ENCODE results near the gene CFAP141. TPM values are rescaled to one million over a fixed set of nuclear protein-coding genes. Genes with fewer than 3 reads are reported as not detected.

Gene CFAP141
- total RNA-seq, 1 experiment from 2014 or later, result not detected

DNA sequence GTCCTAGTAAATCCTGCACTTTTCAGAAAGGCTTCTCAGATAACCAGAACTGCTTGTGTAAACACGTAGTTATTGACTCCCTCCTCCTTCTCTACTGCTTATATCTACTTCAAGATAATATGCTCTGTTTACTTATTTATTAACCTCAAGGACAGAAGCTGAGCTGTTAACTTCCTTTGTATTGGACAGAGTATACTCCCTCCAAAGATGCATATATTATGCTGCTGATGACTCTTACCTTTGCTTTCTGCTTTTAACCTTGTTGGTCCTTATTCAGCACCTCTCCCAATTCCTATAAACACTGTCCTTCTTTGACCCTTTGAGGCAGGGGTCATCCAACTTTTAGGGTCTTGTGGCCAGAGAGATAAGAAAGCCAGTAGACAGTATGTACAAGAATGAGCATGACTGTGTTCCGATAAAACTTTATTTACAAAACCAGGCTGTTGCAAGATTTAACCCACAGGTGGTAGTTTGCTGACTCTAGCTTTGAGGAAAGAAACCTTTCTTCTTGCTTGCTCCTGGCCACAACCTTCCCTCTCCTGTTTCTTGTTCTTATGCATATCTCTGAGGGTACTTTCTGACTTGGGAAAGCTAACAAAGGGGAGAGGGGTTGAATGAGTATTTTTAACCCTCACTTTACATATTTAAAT, 19.2 kb downstream of the CFAP141 start:
- no peak overlapping the region for H3K4me3 Mint-ChIP-seq (ENCODE audit: low read depth, unreplicated experiment)
- intact Hi-C loops (cut with micrococcal nuclease; ENCODE audit: unreplicated experiment), result loop anchor here (2.0 kb wide), 1 partner anchor 86 kb away; the partner anchor contains the start of gene HAX1
- H3K9me3 Mint-ChIP-seq (ENCODE audit: low read depth, unreplicated experiment), result no peaks in the 10 kb centered on the region
- H3K27ac Mint-ChIP-seq (ENCODE audit: unreplicated experiment), result no peak overlapping the region
- TF ChIP-seq, protein P1, sequence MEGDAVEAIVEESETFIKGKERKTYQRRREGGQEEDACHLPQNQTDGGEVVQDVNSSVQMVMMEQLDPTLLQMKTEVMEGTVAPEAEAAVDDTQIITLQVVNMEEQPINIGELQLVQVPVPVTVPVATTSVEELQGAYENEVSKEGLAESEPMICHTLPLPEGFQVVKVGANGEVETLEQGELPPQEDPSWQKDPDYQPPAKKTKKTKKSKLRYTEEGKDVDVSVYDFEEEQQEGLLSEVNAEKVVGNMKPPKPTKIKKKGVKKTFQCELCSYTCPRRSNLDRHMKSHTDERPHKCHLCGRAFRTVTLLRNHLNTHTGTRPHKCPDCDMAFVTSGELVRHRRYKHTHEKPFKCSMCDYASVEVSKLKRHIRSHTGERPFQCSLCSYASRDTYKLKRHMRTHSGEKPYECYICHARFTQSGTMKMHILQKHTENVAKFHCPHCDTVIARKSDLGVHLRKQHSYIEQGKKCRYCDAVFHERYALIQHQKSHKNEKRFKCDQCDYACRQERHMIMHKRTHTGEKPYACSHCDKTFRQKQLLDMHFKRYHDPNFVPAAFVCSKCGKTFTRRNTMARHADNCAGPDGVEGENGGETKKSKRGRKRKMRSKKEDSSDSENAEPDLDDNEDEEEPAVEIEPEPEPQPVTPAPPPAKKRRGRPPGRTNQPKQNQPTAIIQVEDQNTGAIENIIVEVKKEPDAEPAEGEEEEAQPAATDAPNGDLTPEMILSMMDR (IDR thresholded peaks at IDR 0.05; ENCODE audit: unreplicated experiment), result no peak
- DNase-seq, result no peak
- CTCF ChIA-PET, result no interaction called here
- peaks cover 17% of the 10 kb centered on the region for H3K36me3 Mint-ChIP-seq (ENCODE audit: insufficient read depth, unreplicated experiment)
- BruUV-seq (replicated peaks), result no TSS peak
- peaks cover 26% of the 10 kb centered on the region for H3K4me1 Mint-ChIP-seq (ENCODE audit: low read depth, unreplicated experiment)
- H3K27me3 Mint-ChIP-seq (ENCODE audit: unreplicated experiment), result peaks cover 14% of the 10 kb centered on the region

DNA sequence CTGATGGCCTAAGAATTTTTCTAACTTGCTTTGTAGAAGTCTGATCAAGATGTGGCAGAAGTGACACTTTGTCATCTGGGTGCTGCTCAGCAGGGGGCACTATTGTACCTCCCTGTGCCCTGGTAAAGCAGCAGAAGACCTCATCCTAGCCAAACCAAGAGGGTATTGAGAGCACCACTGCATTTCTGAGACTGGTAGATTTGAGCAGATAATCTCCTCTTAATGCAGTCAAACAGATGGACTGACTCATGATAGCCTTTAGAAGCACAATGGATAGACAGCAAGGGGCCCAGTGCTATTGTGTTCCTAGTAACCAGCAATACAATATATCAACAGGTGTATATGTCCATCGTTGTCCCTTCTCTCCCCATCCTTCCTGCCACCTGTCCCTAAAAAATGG, 20.0 kb downstream of the CFAP141 start:
- intact Hi-C loops (cut with micrococcal nuclease; ENCODE audit: unreplicated experiment), result loop anchor here (2.0 kb wide), 1 partner anchor 87 kb away; the partner anchor contains the start of gene HAX1
- BruUV-seq (replicated peaks), result no TSS peak
- Mint-ChIP-seq H3K9me3 (ENCODE audit: low read depth, unreplicated experiment) (no peaks in the 10 kb centered on the region), H3K27ac (ENCODE audit: unreplicated experiment) (no peak overlapping the region), H3K27me3 (ENCODE audit: unreplicated experiment) (peaks cover 6% of the 10 kb centered on the region), H3K36me3 (ENCODE audit: insufficient read depth, unreplicated experiment) (peaks cover 25% of the 10 kb centered on the region), H3K4me1 (ENCODE audit: low read depth, unreplicated experiment) (peaks cover 26% of the 10 kb centered on the region), H3K4me3 (ENCODE audit: low read depth, unreplicated experiment) (no peak overlapping the region)
- peak; percentile 70 for DNase-seq
- TF ChIP-seq, protein P1 (IDR thresholded peaks at IDR 0.05; ENCODE audit: unreplicated experiment), result peak; percentile 35
- CTCF ChIA-PET, result no interaction called here

DNA sequence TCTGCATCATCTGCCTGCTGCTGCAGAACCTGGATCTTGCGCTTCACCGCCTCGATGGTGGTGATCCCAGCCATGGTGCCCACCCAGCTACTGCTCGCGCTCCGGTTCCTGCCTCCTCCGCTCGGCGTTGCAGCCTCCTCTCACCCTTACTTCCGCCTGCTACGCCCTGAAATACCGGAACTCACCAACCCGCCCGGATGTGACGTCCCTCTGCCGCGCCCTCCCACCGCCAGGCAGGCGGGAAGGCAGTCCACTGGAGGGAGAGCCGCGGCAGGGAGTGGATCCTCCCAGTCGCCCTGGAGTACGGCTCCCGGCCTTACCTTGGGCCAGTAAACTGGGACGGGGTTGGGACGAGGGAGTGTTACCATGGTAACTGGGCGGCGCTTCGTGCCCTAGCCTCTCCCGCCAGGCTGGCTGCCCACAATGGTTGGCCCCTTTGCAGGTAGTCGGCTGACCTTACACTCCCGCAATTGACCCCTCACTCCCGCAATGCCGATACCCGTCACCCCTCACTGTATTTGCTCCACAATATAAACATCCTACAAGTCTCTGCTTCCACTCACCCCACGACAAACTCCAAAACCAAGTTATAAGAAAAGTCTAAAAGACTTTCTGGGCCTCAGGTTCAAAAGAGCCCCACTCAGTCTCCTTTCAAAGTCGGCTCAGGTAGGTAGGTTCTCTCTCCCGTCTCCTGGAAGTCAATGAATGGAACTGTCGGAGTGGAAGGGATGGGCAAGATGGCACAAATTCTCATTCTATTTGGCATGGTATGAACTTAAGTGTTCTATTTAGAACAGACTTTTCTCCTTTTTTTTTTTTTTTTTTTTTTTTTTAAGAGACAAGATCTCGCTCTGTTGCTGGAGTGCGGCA, 22.9 kb downstream of the CFAP141 start:
- H3K27ac Mint-ChIP-seq (ENCODE audit: unreplicated experiment), result peak overlapping the region; percentile 97
- peak; percentile 99 for DNase-seq
- no peaks in the 10 kb centered on the region for H3K9me3 Mint-ChIP-seq (ENCODE audit: low read depth, unreplicated experiment)
- peaks cover 49% of the 10 kb centered on the region for H3K36me3 Mint-ChIP-seq (ENCODE audit: insufficient read depth, unreplicated experiment)
- CTCF ChIA-PET, result interaction anchor here (0.6 to 1.4 kb wide), 2 partner anchors 10 to 627 kb away, joined by 4 read pairs; no protein-coding TSS in a partner anchor
- H3K4me3 Mint-ChIP-seq (ENCODE audit: low read depth, unreplicated experiment), result peak overlapping the region; percentile 92
- peaks cover 51% of the 10 kb centered on the region for H3K4me1 Mint-ChIP-seq (ENCODE audit: low read depth, unreplicated experiment)
- BruUV-seq (replicated peaks), result TSS peak; percentile 83
- TF ChIP-seq, protein P1 (IDR thresholded peaks at IDR 0.05; ENCODE audit: unreplicated experiment), result no peak
- no peaks in the 10 kb centered on the region for H3K27me3 Mint-ChIP-seq (ENCODE audit: unreplicated experiment)
- intact Hi-C loops (cut with micrococcal nuclease; ENCODE audit: unreplicated experiment), result no loop called here

DNA sequence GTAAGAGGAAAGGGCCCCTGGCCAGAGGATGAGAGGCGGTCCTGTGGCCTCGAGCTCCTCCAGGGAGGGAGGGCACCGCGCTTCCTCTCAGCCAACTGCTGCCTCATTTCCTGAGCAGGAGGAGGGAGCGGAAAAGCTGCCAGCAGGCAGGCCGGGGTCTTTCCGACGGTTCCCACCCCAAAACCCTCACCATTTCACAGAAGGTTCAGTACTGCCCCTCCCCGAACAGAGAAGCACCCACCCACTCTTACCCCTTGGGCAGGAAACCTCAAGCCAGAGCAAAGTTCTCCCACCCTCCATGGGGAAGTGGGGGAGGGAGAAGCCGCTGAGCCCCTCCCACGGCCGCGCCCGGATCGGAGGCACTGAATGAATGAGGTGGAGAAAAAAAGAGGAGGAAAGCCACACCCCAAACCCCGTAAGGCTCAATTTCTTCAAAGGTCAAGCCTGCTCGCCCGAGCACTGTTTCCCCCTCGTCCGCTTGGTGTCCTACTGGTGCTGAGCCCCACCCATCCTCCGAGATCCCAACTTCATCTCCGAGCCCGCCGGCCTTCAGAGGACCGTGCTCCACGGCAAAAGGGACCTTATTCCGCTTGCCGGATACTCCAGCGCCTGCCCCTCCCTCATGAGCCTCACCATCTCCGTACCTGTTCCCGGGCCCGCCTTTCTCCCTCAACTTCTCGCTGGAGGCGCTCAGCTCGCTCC, 23.6 kb downstream of the CFAP141 start:
- no peaks in the 10 kb centered on the region for H3K9me3 Mint-ChIP-seq (ENCODE audit: low read depth, unreplicated experiment)
- peak overlapping the region; percentile 97 for H3K27ac Mint-ChIP-seq (ENCODE audit: unreplicated experiment)
- intact Hi-C loops (cut with micrococcal nuclease; ENCODE audit: unreplicated experiment), result no loop called here
- TF ChIP-seq, protein P1 (IDR thresholded peaks at IDR 0.05; ENCODE audit: unreplicated experiment), result no peak
- CTCF ChIA-PET, result interaction anchor here (1.4 kb wide), 1 partner anchor 11 kb away, joined by 4 read pairs; no protein-coding TSS in a partner anchor
- DNase-seq, result peak; percentile 78
- peak overlapping the region; percentile 92 for H3K4me3 Mint-ChIP-seq (ENCODE audit: low read depth, unreplicated experiment)
- no peaks in the 10 kb centered on the region for H3K27me3 Mint-ChIP-seq (ENCODE audit: unreplicated experiment)
- no TSS peak for BruUV-seq (replicated peaks)
- H3K4me1 Mint-ChIP-seq (ENCODE audit: low read depth, unreplicated experiment), result peaks cover 58% of the 10 kb centered on the region
- peaks cover 49% of the 10 kb centered on the region for H3K36me3 Mint-ChIP-seq (ENCODE audit: insufficient read depth, unreplicated experiment)
